CD4-positive, alpha-beta T cell (primary cell): Measurements from ENCODE around the gene HIVEP3. TPM values are rescaled to one million over a fixed set of nuclear protein-coding genes. Genes with fewer than 3 reads are reported as not detected.
A peak's percentile ranks its signal among the peaks of the same experiment; 100 is the strongest.
"Not testable (repeated sequence)": the region's sequence is repeated elsewhere in the genome, so short reads cannot be mapped to it uniquely, and the experiment has no call there.

Experiments
- ATAC-seq: fragments of 200-7000 bp; cut with Tn5 transposase; one replicate; pipeline ENCODE4 v1.10.0; 2022; ENCODE audit warnings: mild to moderate bottlenecking; ENCODE audit not compliant: poor library complexity
- CTCF ChIA-PET: fragments of 350-600 bp; sonication (Branson Sonifier 250); formaldehyde crosslinking; loops from one replicate; lab custom pipeline; 2021; ENCODE audit warnings: antibody characterized with exemption, inconsistent platforms; lab: Charles Lee
- POLR2A ChIA-PET: fragments of 350-600 bp; sonication (Branson Sonifier 250); formaldehyde crosslinking; loops from one replicate; lab custom pipeline; 2021; ENCODE audit warnings: antibody characterized with exemption, inconsistent platforms; lab: Charles Lee
- DNase-seq, 14 experiments: peaks; one replicate each; pipeline ENCODE4 v3.0.0-alpha.2; 2013 to 2020; ENCODE audit warnings: mixed read lengths in 2 of 14
- H3K27ac ChIP-seq, 2 donors: one replicate each; pipeline versions ENCODE4 v1.5.1 to v1.7.0; 2013; ENCODE audit warnings: low read length in 2 of 2, low read depth in 1 of 2, mild to moderate bottlenecking in 1 of 2
- H3K27me3 ChIP-seq, 2 experiments: 1 replicate in 1 of 2; 2 replicates in 1 of 2; pipeline versions ENCODE4 v1.6.1 to v1.7.0; 2013; ENCODE audit warnings: low read length in 2 of 2, control low read depth in 1 of 2, mild to moderate bottlenecking in 1 of 2, moderate library complexity in 1 of 2; ENCODE audit not compliant: insufficient read depth in 2 of 2, control insufficient read depth in 1 of 2
- H3K36me3 ChIP-seq: one replicate; pipeline ENCODE4 v1.6.1; 2013; ENCODE audit warnings: low read length, control low read depth; ENCODE audit not compliant: insufficient read depth
- H3K4me1 ChIP-seq: one replicate; pipeline ENCODE4 v1.6.1; 2013; ENCODE audit warnings: low read length, control low read depth; ENCODE audit not compliant: insufficient read depth
- H3K4me3 ChIP-seq: one replicate; pipeline ENCODE4 v1.5.1; 2013; ENCODE audit warnings: mild to moderate bottlenecking, low read length, moderate library complexity
- H3K9me3 ChIP-seq, 2 experiments: 1 replicate in 1 of 2; 2 replicates in 1 of 2; pipeline versions ENCODE4 v1.6.1 to v1.7.0; 2013; ENCODE audit warnings: low read length in 2 of 2, mild to moderate bottlenecking in 2 of 2, control low read depth in 1 of 2, moderate library complexity in 1 of 2; ENCODE audit not compliant: control insufficient read depth in 1 of 2, insufficient read depth in 1 of 2
- H3K27ac Mint-ChIP-seq: one replicate; pipeline ENCODE4 v1.8.0; 2020; ENCODE audit warnings: mixed read lengths
- H3K27me3 Mint-ChIP-seq: one replicate; pipeline ENCODE4 v1.8.0; 2021; ENCODE audit warnings: mixed read lengths
- H3K36me3 Mint-ChIP-seq: one replicate; pipeline ENCODE4 v1.8.0; 2021; ENCODE audit warnings: low read depth, mixed read lengths
- H3K4me1 Mint-ChIP-seq: one replicate; pipeline ENCODE4 v1.8.0; 2021; ENCODE audit warnings: low read depth, mixed read lengths
- H3K4me3 Mint-ChIP-seq: one replicate; pipeline ENCODE4 v1.8.0; 2020; ENCODE audit warnings: mild to moderate bottlenecking, mixed read lengths
- H3K9me3 Mint-ChIP-seq: one replicate; pipeline ENCODE4 v1.8.0; 2020; ENCODE audit warnings: mixed read lengths
- CTCF ChIP-seq: fragments of 200-600 bp; IDR thresholded peaks from one replicate; pipeline ENCODE4 v1.8.0; 2022; ENCODE audit warnings: antibody characterized with exemption, mild to moderate bottlenecking
- intact Hi-C, 2 experiments: fragments of 100-400 bp; cut with DNase I in 1 of 2; cut with micrococcal nuclease in 1 of 2; formaldehyde crosslinking; loops; one replicate each; pipeline versions ENCODE4 v1.15.1 to v1.9.0; 2023 to 2025; cut with DNase I, micrococcal nuclease
- total RNA-seq, 174 experiments: library from RNA in 2 of 174; stranded (reverse) in 2 of 174; gene quantifications; one replicate each; pipeline ENCODE4 v1.2.3 and lab custom pipeline; 2021 to 2026

The HIVEP3 gene
- total RNA-seq, 2 experiments from 2014 or later = 5.1 to 5.4 TPM

GRCh38 chr1:41557751-41558455 is 360.8 kb downstream of the HIVEP3 start:
- intact Hi-C loops = no loop called here
- H3K4me1 ChIP-seq = no peaks in the 10 kb centered on the region
- ATAC-seq (no peak), DNase-seq (no peak)
- no peaks in the 10 kb centered on the region for H3K9me3 ChIP-seq
- Mint-ChIP-seq H3K4me1 (no peaks in the 10 kb centered on the region), H3K27ac (no peak overlapping the region), H3K4me3 (no peak overlapping the region), H3K27me3 (no peaks in the 10 kb centered on the region), H3K36me3 (peaks cover 4% of the 10 kb centered on the region), H3K9me3 (peaks cover 4% of the 10 kb centered on the region)
- no peak overlapping the region for H3K27ac ChIP-seq
- TF ChIP-seq CTCF = no peak
- no peak overlapping the region for H3K4me3 ChIP-seq
- H3K27me3 ChIP-seq = no peaks in the 10 kb centered on the region
- CTCF ChIA-PET = no interaction called here
- POLR2A ChIA-PET = no interaction called here
- H3K36me3 ChIP-seq = no peaks in the 10 kb centered on the region

- H3K9me3 ChIP-seq, DNase-seq, H3K36me3 ChIP-seq, H3K27me3 Mint-ChIP-seq, H3K4me3 Mint-ChIP-seq, H3K4me1 ChIP-seq, H3K36me3 Mint-ChIP-seq, CTCF ChIA-PET, H3K9me3 Mint-ChIP-seq, H3K4me3 ChIP-seq, H3K4me1 Mint-ChIP-seq, ATAC-seq, H3K27ac ChIP-seq, POLR2A ChIA-PET, H3K27me3 ChIP-seq, intact Hi-C loops, H3K27ac Mint-ChIP-seq: not testable (repeated sequence)
Observed at GRCh38 chr1:41554746-41555145, 364.0 kb downstream of the HIVEP3 start.

GRCh38 chr1:41547781-41548560 is 370.8 kb downstream of the HIVEP3 start:
- Histone ChIP-seq H3K36me3 (peaks cover 5% of the 10 kb centered on the region), H3K9me3 (peaks cover 0 to 12% of the 10 kb centered on the region in 2 experiments), H3K27me3 (no peaks in the 10 kb centered on the region), H3K4me3 (no peak overlapping the region), H3K4me1 (no peaks in the 10 kb centered on the region), H3K27ac (no peak overlapping the region)
- no peaks in the 10 kb centered on the region for H3K27me3 Mint-ChIP-seq
- TF ChIP-seq CTCF = no peak
- ChIA-PET CTCF (no interaction called here), POLR2A (no interaction called here)
- H3K9me3 Mint-ChIP-seq = peaks cover 3% of the 10 kb centered on the region
- DNase-seq = peak in 1 of 14 experiments; percentile 11
- ATAC-seq = no peak
- no peaks in the 10 kb centered on the region for H3K4me1 Mint-ChIP-seq
- H3K4me3 Mint-ChIP-seq = no peak overlapping the region
- intact Hi-C loops = no loop called here
- no peak overlapping the region for H3K27ac Mint-ChIP-seq
- H3K36me3 Mint-ChIP-seq = no peaks in the 10 kb centered on the region
